Loucy (cell line): ENCODE results near the gene GPC2.

Source experiments
- H2AFZ ChIP-seq: fragments of 200-600 bp; sonication (generic); 2 replicates; pipeline ENCODE4 v1.6.0; 2016; ENCODE audit warnings: antibody characterized with exemption, mild to moderate bottlenecking, low read length, moderate library complexity
- H3F3A ChIP-seq: fragments of 200-600 bp; 2 replicates; pipeline ENCODE4 v1.6.0; 2016; ENCODE audit warnings: antibody characterized with exemption, low read depth, mild to moderate bottlenecking
- H3K27me3 ChIP-seq: fragments of 200-600 bp; sonication (generic); 2 replicates; pipeline ENCODE4 v1.6.1; 2014; ENCODE audit warnings: low read length, mild to moderate bottlenecking; ENCODE audit not compliant: insufficient read depth, poor library complexity, severe bottlenecking
- H3K36me3 ChIP-seq: fragments of 200-600 bp; sonication (generic); 2 replicates; pipeline ENCODE4 v1.6.1; 2016; ENCODE audit warnings: low read length; ENCODE audit not compliant: insufficient read depth
- H3K4me1 ChIP-seq: fragments of 200-600 bp; sonication (generic); 2 replicates; pipeline ENCODE4 v1.5.1; 2014; ENCODE audit warnings: low read length, mild to moderate bottlenecking; ENCODE audit not compliant: insufficient read depth, poor library complexity, severe bottlenecking
- H3K4me2 ChIP-seq: fragments of 200-600 bp; sonication (generic); 2 replicates; pipeline ENCODE4 v1.6.0; 2014; ENCODE audit warnings: antibody characterized with exemption, low read length, low read depth, mild to moderate bottlenecking; ENCODE audit not compliant: poor library complexity, severe bottlenecking
- H3K4me3 ChIP-seq: fragments of 200-600 bp; sonication (generic); 2 replicates; pipeline ENCODE4 v1.5.1; 2014; ENCODE audit warnings: low read length, mild to moderate bottlenecking, mixed read lengths; ENCODE audit not compliant: poor library complexity, severe bottlenecking
- H3K79me2 ChIP-seq: fragments of 200-600 bp; sonication (generic); 2 replicates; pipeline ENCODE4 v1.6.1; 2014; ENCODE audit warnings: low read length; ENCODE audit not compliant: insufficient read depth
- H3K9ac ChIP-seq: fragments of 200-600 bp; sonication (generic); 2 replicates; pipeline ENCODE4 v1.6.0; 2014; ENCODE audit warnings: mild to moderate bottlenecking, low read depth, low read length, moderate library complexity; ENCODE audit not compliant: poor library complexity, severe bottlenecking
- H3K9me2 ChIP-seq: fragments of 200-600 bp; sonication (generic); replicated peaks from 2 replicates; pipeline ENCODE4 v1.6.1; 2016; ENCODE audit warnings: low read depth, low read length, mixed read lengths
- H3K9me3 ChIP-seq: fragments of 200-600 bp; sonication (generic); 2 replicates; pipeline ENCODE4 v1.6.1; 2014; ENCODE audit warnings: mild to moderate bottlenecking, antibody characterized with exemption, low read length, low read depth; ENCODE audit not compliant: insufficient read depth
- H4K20me1 ChIP-seq: fragments of 200-600 bp; sonication (generic); 2 replicates; pipeline ENCODE4 v1.6.0; 2014; ENCODE audit warnings: antibody characterized with exemption, low read length, mild to moderate bottlenecking; ENCODE audit not compliant: insufficient read depth, poor library complexity, severe bottlenecking
- EZH2phosphoT487 ChIP-seq: fragments of 200-600 bp; IDR thresholded peaks from 2 replicates; pipeline ENCODE4 v1.6.1; 2018; ENCODE audit warnings: antibody characterized with exemption, mild to moderate bottlenecking, moderate library complexity, borderline replicate concordance
- TF ChIP-seq, protein P1 (sequence below): fragments of 200-600 bp; sonication (generic); conservative IDR thresholded peaks from 2 replicates; pipeline ENCODE4 v1.5.1; 2014; ENCODE audit warnings: mild to moderate bottlenecking, antibody characterized with exemption, low read length

The GPC2 gene

DNA sequence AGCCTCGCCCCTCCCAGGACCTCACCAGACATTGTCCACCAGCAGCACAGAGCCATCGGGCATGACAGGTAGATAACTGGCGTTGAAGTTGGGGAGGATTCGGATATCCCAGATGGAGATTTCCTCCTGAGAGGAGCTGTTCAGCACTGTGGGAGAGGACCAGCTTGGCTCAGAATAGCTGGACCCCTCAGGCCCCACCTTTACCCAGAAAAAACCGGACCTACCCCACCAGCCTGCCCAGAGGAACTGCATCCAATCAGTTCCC lies 20.2 kb downstream of the GPC2 start:
- peak overlapping the region; percentile 90 for H3K4me3 ChIP-seq

DNA sequence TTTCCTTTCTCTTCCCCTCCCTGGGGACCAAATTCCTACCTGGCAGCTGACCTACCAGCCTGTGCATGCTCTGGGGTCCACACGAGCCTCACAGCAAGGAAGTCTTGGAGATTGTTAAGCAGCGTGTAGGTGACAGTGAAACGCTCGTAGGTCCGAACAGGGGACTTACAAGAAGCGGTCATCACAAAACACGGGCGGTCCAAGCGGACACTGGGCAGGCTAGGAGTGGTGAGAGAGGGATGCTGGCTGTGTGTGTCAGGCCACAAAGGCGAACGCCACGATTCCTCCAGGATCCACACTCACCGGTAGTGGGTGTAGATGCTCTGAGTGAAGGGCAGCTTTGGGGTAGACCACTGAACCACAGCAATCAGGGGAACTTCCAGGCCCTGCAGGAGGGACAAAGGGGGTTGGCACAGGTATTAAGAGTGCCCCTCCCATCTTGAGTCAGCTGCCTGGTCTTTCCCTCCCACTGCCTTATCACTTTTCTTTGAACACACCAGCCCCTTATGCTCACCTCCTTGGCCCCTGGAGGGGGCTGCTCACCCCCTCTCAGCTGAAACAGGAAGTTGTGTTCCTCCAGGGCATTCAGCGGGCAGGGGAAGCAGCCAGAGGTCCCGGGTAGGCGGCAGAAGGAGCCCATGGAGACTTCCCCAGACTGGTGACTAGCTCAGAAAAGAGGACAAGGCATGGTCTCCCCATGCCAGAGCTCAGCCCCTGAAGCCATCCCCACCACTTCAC lies 20.7 kb downstream of the GPC2 start:
- H3K9me3 ChIP-seq, result no peaks in the 10 kb centered on the region
- peaks cover 25% of the 10 kb centered on the region for H3K4me1 ChIP-seq
- H3K4me3 ChIP-seq, result peak overlapping the region; percentile 90
- TF ChIP-seq EZH2phosphoT487, result no peak
- TF ChIP-seq, protein P1, sequence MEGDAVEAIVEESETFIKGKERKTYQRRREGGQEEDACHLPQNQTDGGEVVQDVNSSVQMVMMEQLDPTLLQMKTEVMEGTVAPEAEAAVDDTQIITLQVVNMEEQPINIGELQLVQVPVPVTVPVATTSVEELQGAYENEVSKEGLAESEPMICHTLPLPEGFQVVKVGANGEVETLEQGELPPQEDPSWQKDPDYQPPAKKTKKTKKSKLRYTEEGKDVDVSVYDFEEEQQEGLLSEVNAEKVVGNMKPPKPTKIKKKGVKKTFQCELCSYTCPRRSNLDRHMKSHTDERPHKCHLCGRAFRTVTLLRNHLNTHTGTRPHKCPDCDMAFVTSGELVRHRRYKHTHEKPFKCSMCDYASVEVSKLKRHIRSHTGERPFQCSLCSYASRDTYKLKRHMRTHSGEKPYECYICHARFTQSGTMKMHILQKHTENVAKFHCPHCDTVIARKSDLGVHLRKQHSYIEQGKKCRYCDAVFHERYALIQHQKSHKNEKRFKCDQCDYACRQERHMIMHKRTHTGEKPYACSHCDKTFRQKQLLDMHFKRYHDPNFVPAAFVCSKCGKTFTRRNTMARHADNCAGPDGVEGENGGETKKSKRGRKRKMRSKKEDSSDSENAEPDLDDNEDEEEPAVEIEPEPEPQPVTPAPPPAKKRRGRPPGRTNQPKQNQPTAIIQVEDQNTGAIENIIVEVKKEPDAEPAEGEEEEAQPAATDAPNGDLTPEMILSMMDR, result no peak
- H3K4me2 ChIP-seq, result peak overlapping the region; percentile 92
- H2AFZ ChIP-seq, result no peak overlapping the region
- peak overlapping the region; percentile 86 for H3K9ac ChIP-seq
- peaks cover 3% of the 10 kb centered on the region; the same call in 1 of the 2 replicates for H3F3A ChIP-seq
- H3K9me2 ChIP-seq, result no peaks in the 10 kb centered on the region
- H3K79me2 ChIP-seq, result peaks cover 31% of the 10 kb centered on the region
- H3K36me3 ChIP-seq, result peaks cover 9% of the 10 kb centered on the region; the same call in 1 of the 2 replicates
- H4K20me1 ChIP-seq, result peaks cover 12% of the 10 kb centered on the region
- no peaks in the 10 kb centered on the region for H3K27me3 ChIP-seq

More for the DNA sequence above, 20.2 kb downstream of the GPC2 start:
- no peaks in the 10 kb centered on the region for H3K9me3 ChIP-seq
- H3K9ac ChIP-seq, result peak overlapping the region; percentile 86
- TF ChIP-seq EZH2phosphoT487, result no peak
- TF ChIP-seq, protein P1, result no peak
- peaks cover 12% of the 10 kb centered on the region for H4K20me1 ChIP-seq
- no peaks in the 10 kb centered on the region for H3K27me3 ChIP-seq
- no peaks in the 10 kb centered on the region for H3K9me2 ChIP-seq
- H3K79me2 ChIP-seq, result peaks cover 26% of the 10 kb centered on the region
- peaks cover 25% of the 10 kb centered on the region for H3K4me1 ChIP-seq
- H3K36me3 ChIP-seq, result peaks cover 9% of the 10 kb centered on the region; the same call in 1 of the 2 replicates
- H2AFZ ChIP-seq, result no peak overlapping the region
- peak overlapping the region; percentile 92 for H3K4me2 ChIP-seq
- peaks cover 3% of the 10 kb centered on the region; the same call in 1 of the 2 replicates for H3F3A ChIP-seq

DNA sequence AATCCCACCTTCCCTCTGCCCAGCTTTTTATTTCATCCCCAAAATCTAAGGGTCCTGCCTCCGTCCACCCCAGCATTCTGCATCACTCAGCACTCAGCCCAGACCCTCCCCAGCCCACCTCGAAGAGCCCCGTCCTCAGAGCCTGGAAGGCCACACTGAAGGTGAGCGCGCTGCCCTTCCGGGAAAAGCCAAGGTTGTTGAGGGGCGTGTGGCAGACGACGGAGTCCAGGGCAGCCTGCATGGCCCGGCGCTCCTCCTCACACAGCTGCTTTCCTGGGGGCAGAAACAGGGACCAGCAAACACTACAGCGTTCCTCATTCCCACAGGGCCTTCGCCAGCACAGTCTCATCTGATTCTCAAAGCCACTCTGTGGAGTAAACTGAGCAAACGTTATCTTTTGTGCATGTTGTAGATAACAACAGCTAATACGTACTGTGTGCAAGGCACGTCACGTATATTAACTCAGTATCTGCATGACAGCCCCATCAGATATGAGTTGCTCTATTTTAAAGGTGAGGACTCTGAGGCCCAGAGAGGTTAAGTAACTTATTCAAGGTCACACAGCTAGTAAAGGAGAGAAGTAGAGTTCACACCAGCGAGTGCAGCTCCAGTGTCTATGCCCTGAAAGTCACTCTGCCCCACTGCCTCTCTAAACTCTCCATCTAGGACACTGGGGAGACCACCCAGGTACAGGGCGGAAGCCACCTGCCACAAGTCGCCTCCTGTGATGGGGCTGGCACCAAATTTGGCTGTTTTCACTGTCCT lies 21.4 kb downstream of the GPC2 start:
- Histone ChIP-seq H3K79me2 (peaks cover 35% of the 10 kb centered on the region), H4K20me1 (peaks cover 12% of the 10 kb centered on the region), H3K4me2 (no peak overlapping the region), H3K27me3 (no peaks in the 10 kb centered on the region), H3F3A (peaks cover 3% of the 10 kb centered on the region; the same call in 1 of the 2 replicates), H3K36me3 (peaks cover 9% of the 10 kb centered on the region; the same call in 1 of the 2 replicates), H3K4me3 (no peak overlapping the region), H3K9me3 (no peaks in the 10 kb centered on the region), H3K9ac (no peak overlapping the region), H3K4me1 (peaks cover 25% of the 10 kb centered on the region), H2AFZ (no peak overlapping the region), H3K9me2 (no peaks in the 10 kb centered on the region)
- no peak for TF ChIP-seq EZH2phosphoT487
- TF ChIP-seq, protein P1, result no peak
